Gastroesophageal sphincter (tissue), 4 donors: ENCODE measurements around the gene PSMC1. TPM values are rescaled to one million over a fixed set of nuclear protein-coding genes. Genes with fewer than 3 reads are reported as not detected.

Experiments
- ATAC-seq: fragments of 150-250 bp; one replicate; pipeline ENCODE4 v1.9.1; 2016; ENCODE audit warnings: mild to moderate bottlenecking, moderate library complexity
- H3K27ac ChIP-seq, 4 donors: fragments of 200-600 bp; sonication (generic) in 3 of 4; 1 replicate in 3 of 4; 2 replicates in 1 of 4; pipeline ENCODE4 v1.5.1; 2016 to 2019
- H3K27me3 ChIP-seq: fragments of 200-600 bp; sonication (generic); one replicate; pipeline ENCODE4 v1.5.1; 2019
- H3K36me3 ChIP-seq, 2 donors: fragments of 200-600 bp; sonication (generic); one replicate each; pipeline ENCODE4 v1.5.1; 2019; ENCODE audit warnings: control low read depth in 1 of 2
- H3K4me1 ChIP-seq, 3 donors: fragments of 200-600 bp; sonication (generic); 1 replicate in 2 of 3; 2 replicates in 1 of 3; pipeline ENCODE4 v1.5.1; 2016 to 2019; ENCODE audit warnings: control low read depth in 2 of 3
- H3K4me3 ChIP-seq, 2 donors: fragments of 200-600 bp; sonication (generic); one replicate each; pipeline ENCODE4 v1.5.1; 2019; ENCODE audit warnings: mild to moderate bottlenecking in 1 of 2, moderate library complexity in 1 of 2
- H3K9me3 ChIP-seq, 3 donors: fragments of 200-600 bp; sonication (generic); one replicate each; pipeline ENCODE4 v1.5.1; 2017 to 2019; ENCODE audit warnings: control low read depth in 2 of 3
- EP300 ChIP-seq: sonication (generic); formaldehyde crosslinking; IDR thresholded peaks from one replicate; pipeline ENCODE4 v1.6.1; 2017; ENCODE audit warnings: antibody characterized with exemption, mild to moderate bottlenecking
- POLR2A ChIP-seq, 2 donors: fragments of 450-650 bp; IDR thresholded peaks; one replicate each; pipeline ENCODE4 v1.6.1; 2017; ENCODE audit warnings: antibody characterized with exemption in 2 of 2, mild to moderate bottlenecking in 2 of 2, moderate library complexity in 1 of 2
- POLR2AphosphoS5 ChIP-seq: sonication (generic); formaldehyde crosslinking; IDR thresholded peaks from one replicate; pipeline ENCODE4 v1.6.1; 2017; ENCODE audit warnings: antibody characterized with exemption
- WGBS, 2 donors: methylation state at CpG; one replicate each; pipeline ENCODE4 v1.1.5; 2018; ENCODE audit warnings: low coverage in 1 of 2; 5-methylcytosine and 5-hydroxymethylcytosine counted together
- total RNA-seq, 4 donors: library from RNA; depleted of rRNA; stranded (reverse); fragments of >200 nt; gene quantifications; one replicate each; pipeline ENCODE4 v1.1.0, GENCODE V29; 2016
- TF ChIP-seq, protein P1 (sequence below), 4 experiments: fragments of 200-600 bp in 2 of 4; fragments of 450-650 bp in 2 of 4; sonication (generic) in 1 of 4; IDR thresholded peaks; one replicate each; pipeline ENCODE4 v1.5.1; 2017 to 2019; ENCODE audit warnings: antibody characterized with exemption in 4 of 4, mild to moderate bottlenecking in 2 of 4, moderate library complexity in 2 of 4

Gene PSMC1
- total RNA-seq, 4 donors from 2014 or later, result 147 to 228 (median 150) TPM

GRCh38 chr14:90268420-90268819 is 12.1 kb downstream of the PSMC1 start:
- ATAC-seq, result no peak
- 82 to 92% methylated on average over 2 to 4 of the region's 4 CpGs for WGBS, 2 donors
- no peaks in the 10 kb centered on the region for H3K27me3 ChIP-seq
- peaks cover 0 to 8% (median 0%) of the 10 kb centered on the region in 3 donors for H3K4me1 ChIP-seq
- peaks cover 2 to 98% of the 10 kb centered on the region in 2 donors for H3K36me3 ChIP-seq
- TF ChIP-seq EP300 (no peak), POLR2A (IDR thresholded peaks at IDR 0.05) (no peak), POLR2AphosphoS5 (no peak)
- TF ChIP-seq, protein P1, sequence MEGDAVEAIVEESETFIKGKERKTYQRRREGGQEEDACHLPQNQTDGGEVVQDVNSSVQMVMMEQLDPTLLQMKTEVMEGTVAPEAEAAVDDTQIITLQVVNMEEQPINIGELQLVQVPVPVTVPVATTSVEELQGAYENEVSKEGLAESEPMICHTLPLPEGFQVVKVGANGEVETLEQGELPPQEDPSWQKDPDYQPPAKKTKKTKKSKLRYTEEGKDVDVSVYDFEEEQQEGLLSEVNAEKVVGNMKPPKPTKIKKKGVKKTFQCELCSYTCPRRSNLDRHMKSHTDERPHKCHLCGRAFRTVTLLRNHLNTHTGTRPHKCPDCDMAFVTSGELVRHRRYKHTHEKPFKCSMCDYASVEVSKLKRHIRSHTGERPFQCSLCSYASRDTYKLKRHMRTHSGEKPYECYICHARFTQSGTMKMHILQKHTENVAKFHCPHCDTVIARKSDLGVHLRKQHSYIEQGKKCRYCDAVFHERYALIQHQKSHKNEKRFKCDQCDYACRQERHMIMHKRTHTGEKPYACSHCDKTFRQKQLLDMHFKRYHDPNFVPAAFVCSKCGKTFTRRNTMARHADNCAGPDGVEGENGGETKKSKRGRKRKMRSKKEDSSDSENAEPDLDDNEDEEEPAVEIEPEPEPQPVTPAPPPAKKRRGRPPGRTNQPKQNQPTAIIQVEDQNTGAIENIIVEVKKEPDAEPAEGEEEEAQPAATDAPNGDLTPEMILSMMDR (IDR thresholded peaks at IDR 0.05), result no peak
- no peak overlapping the region for H3K4me3 ChIP-seq
- no peak overlapping the region for H3K27ac ChIP-seq
- H3K9me3 ChIP-seq, result no peaks in the 10 kb centered on the region

DNA sequence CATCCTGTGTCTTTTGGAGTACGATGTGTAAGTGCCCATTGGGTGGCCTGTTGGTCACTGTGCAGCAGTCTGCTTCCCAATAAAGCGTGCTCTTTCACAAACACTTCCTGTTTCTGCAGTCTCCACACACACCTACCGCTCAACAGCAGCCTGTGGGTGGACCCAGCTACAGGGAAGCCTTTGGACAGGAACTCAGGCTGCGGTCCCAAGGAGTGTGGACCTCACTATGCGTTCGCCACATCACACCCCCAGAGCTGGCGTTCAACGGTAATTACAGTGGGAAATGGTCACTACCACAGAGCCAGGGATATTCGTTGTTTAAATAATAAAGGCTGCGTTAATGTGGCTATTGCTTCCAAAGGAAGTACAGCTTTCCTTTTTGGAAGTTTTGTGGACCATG is 16.2 kb downstream of the PSMC1 start:
- peaks cover 0 to 25% (median 6%) of the 10 kb centered on the region in 3 donors for H3K4me1 ChIP-seq
- no peak for ATAC-seq
- peak overlapping the region in 2 of 4 donors; percentile 0 to 35 for H3K27ac ChIP-seq
- TF ChIP-seq POLR2AphosphoS5 (no peak), POLR2A (IDR thresholded peaks at IDR 0.05) (no peak), EP300 (no peak)
- TF ChIP-seq, protein P1 (IDR thresholded peaks at IDR 0.05), result no peak
- no peaks in the 10 kb centered on the region for H3K9me3 ChIP-seq
- H3K36me3 ChIP-seq, result peaks cover 2 to 95% of the 10 kb centered on the region in 2 donors
- no peaks in the 10 kb centered on the region for H3K27me3 ChIP-seq
- no peak overlapping the region for H3K4me3 ChIP-seq
- WGBS, 2 donors, result 58 to 60% methylated on average over 5 to 8 of the region's 10 CpGs

DNA sequence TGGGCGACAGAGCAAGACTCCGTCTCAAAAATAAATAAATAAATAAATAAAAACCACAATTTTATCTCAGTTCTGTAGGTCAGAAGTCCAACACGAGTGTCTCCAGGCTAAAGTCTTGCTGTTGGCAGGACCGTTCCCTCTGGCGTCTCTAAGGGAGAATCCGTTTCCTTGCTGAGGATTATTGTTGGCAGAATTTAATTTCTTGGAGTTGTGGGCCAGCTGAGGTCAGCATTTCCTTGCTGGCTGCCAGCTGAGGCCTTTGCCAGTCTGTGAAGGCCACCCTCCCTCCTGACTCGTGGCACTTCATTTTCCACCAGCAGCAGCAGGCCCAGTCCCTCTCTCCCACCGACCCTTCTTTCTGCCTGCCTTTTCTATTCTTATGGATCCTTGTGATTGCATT is 17.2 kb downstream of the PSMC1 start:
- no peaks in the 10 kb centered on the region for H3K27me3 ChIP-seq
- no peaks in the 10 kb centered on the region for H3K9me3 ChIP-seq
- H3K4me1 ChIP-seq, result peaks cover 0 to 25% (median 6%) of the 10 kb centered on the region in 3 donors
- peak overlapping the region in 2 of 4 donors; percentile 34 to 35 for H3K27ac ChIP-seq
- peaks cover 2 to 95% of the 10 kb centered on the region in 2 donors for H3K36me3 ChIP-seq
- peak; percentile 50 for ATAC-seq
- no peak overlapping the region for H3K4me3 ChIP-seq
- TF ChIP-seq POLR2A (IDR thresholded peaks at IDR 0.05) (no peak), EP300 (no peak), POLR2AphosphoS5 (no peak)
- TF ChIP-seq, protein P1 (IDR thresholded peaks at IDR 0.05), result no peak
- 29 to 38% methylated on average over 8 of the region's 8 CpGs for WGBS, 2 donors

DNA sequence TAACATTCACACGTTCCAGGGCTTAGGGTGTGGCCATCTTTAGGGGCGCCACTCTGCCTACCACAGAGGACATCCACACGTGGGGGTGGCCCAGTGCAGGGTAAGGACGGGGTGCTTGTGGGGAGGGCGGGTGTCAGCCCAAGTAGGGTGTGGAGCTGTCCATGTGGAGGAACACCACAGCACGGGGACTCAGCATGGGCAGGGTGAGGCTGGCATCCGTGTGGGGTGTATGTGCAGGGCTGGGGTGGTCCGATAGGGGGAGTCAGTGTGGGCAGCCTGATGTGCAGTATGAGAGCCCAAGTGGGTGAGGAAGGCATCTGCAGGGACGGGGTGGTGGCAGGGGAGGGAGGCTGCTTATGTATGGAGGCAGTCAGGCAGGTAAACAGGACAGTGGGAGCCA is 17.7 kb downstream of the PSMC1 start:
- 66 to 68% methylated on average over 2 to 3 of the region's 9 CpGs for WGBS, 2 donors
- Histone ChIP-seq H3K4me1 (peaks cover 0 to 25% (median 6%) of the 10 kb centered on the region in 3 donors), H3K4me3 (no peak overlapping the region), H3K27ac (peak overlapping the region in 2 of 4 donors; percentile 34 to 35), H3K27me3 (no peaks in the 10 kb centered on the region), H3K36me3 (peaks cover 2 to 95% of the 10 kb centered on the region in 2 donors), H3K9me3 (no peaks in the 10 kb centered on the region)
- ATAC-seq, result peak; percentile 26
- no peak for TF ChIP-seq POLR2A (IDR thresholded peaks at IDR 0.05)

- Histone ChIP-seq H3K27me3 (no peaks in the 10 kb centered on the region), H3K4me3 (no peak overlapping the region), H3K4me1 (peaks cover 0 to 25% (median 6%) of the 10 kb centered on the region in 3 donors), H3K36me3 (peaks cover 2 to 95% of the 10 kb centered on the region in 2 donors), H3K27ac (peak overlapping the region in 2 of 4 donors; percentile 5 to 31), H3K9me3 (no peaks in the 10 kb centered on the region)
- WGBS, 2 donors, result 46 to 69% methylated on average over 6 to 8 of the region's 8 CpGs
- TF ChIP-seq POLR2AphosphoS5, result no peak
- TF ChIP-seq, protein P1 (IDR thresholded peaks at IDR 0.05), result no peak
- ATAC-seq, result no peak
Observed at GRCh38 chr14:90274808-90275457, 18.6 kb downstream of the PSMC1 start.
